ENCODE results near the gene RASA2. TPM values are rescaled to one million over a fixed set of nuclear protein-coding genes. Genes with fewer than 3 reads are reported as not detected.

RASA2 gene
- polyA plus RNA-seq, 1 of the 3 experiments (the other 2 are of a cell fraction), result 2.4 TPM

DNA sequence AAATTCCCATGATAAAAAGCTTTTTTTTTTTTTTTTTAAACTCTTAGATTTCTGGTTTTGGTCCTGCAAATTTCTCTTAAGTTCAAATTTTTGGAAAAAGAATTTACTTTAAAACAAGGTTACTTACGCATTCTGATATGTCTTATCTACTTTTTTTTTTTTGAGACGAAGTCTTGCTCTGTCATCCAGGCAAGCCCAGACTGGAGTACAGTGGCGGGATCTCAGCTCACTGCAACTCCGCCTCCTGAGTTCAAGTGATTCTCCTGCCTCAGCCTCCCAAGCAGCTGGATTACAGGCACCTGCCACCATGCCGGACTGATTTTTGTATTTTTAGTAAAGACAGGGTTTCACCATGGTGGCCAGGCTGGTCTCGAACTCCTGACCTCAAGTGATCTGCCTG is 83.2 kb downstream of the RASA2 start:
- Histone ChIP-seq H3K4me1 (ENCODE audit: control insufficient read depth in 1 of 2, insufficient read depth in 2 of 2, low read depth in 1 of 2, low read length in 1 of 2) (no peaks in the 10 kb centered on the region), H3K4me3 (ENCODE audit: low read depth in 2 of 2, low read length in 1 of 2) (no peak overlapping the region), H3K27me3 (ENCODE audit: insufficient read depth) (no peaks in the 10 kb centered on the region), H3K9me3 (no peaks in the 10 kb centered on the region), H3K4me2 (no peak overlapping the region), H4K20me1 (ENCODE audit: insufficient read depth) (no peaks in the 10 kb centered on the region), H3K79me2 (ENCODE audit: insufficient read depth) (peaks cover 3% of the 10 kb centered on the region; the same call in 1 of the 2 replicates), H2AFZ (ENCODE audit: low read depth) (no peak overlapping the region), H3F3A (replicated peaks; ENCODE audit: insufficient read depth) (peaks cover 15% of the 10 kb centered on the region), H3K36me3 (replicated peaks in 1 of 2; ENCODE audit: control insufficient read depth in 1 of 2, insufficient read depth in 2 of 2, low read length in 1 of 2) (peaks cover 37 to 57% of the 10 kb centered on the region in 2 experiments), H3K9me2 (no peaks in the 10 kb centered on the region), H3K9ac (no peak overlapping the region), H3K27ac (ENCODE audit: low read depth in 2 of 2, low read length in 1 of 2) (no peak overlapping the region)
- ChIA-PET POLR2A (no interaction called here), CTCF (interaction anchor here (1.0 to 3.6 kb wide), 7 partner anchors 9 to 343 kb away, joined by 4 to 19 read pairs (median 4); no protein-coding TSS in a partner anchor)
- 96% methylated on average over 6 of the region's 6 CpGs for WGBS (ENCODE audit: low lambda C conversion rate)
- no peak for DNase-seq
- no peak for TF ChIP-seq TCF12 (IDR thresholded peaks at IDR 0.05)
- no peak for TF ChIP-seq POLR2AphosphoS5 (IDR thresholded peaks at IDR 0.05; ENCODE audit: low read depth, low read length)
- TF ChIP-seq EP300 (IDR thresholded peaks at IDR 0.05; ENCODE audit: borderline replicate concordance in 1 of 2, low read depth in 1 of 2, low read length in 1 of 2), result no peak
- TF ChIP-seq, protein P1, sequence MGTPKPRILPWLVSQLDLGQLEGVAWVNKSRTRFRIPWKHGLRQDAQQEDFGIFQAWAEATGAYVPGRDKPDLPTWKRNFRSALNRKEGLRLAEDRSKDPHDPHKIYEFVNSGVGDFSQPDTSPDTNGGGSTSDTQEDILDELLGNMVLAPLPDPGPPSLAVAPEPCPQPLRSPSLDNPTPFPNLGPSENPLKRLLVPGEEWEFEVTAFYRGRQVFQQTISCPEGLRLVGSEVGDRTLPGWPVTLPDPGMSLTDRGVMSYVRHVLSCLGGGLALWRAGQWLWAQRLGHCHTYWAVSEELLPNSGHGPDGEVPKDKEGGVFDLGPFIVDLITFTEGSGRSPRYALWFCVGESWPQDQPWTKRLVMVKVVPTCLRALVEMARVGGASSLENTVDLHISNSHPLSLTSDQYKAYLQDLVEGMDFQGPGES (IDR thresholded peaks at IDR 0.05; ENCODE audit: low read depth, low read length), result no peak
- TF ChIP-seq, protein P2, sequence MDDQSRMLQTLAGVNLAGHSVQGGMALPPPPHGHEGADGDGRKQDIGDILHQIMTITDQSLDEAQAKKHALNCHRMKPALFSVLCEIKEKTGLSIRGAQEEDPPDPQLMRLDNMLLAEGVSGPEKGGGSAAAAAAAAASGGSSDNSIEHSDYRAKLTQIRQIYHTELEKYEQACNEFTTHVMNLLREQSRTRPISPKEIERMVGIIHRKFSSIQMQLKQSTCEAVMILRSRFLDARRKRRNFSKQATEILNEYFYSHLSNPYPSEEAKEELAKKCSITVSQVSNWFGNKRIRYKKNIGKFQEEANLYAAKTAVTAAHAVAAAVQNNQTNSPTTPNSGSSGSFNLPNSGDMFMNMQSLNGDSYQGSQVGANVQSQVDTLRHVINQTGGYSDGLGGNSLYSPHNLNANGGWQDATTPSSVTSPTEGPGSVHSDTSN (IDR thresholded peaks at IDR 0.05), result no peak
- TF ChIP-seq ELF1 (IDR thresholded peaks at IDR 0.05), result no peak
- TF ChIP-seq GATA2 (CRISPR knock-in tag; IDR thresholded peaks at IDR 0.05), result no peak
- TF ChIP-seq, protein P3, sequence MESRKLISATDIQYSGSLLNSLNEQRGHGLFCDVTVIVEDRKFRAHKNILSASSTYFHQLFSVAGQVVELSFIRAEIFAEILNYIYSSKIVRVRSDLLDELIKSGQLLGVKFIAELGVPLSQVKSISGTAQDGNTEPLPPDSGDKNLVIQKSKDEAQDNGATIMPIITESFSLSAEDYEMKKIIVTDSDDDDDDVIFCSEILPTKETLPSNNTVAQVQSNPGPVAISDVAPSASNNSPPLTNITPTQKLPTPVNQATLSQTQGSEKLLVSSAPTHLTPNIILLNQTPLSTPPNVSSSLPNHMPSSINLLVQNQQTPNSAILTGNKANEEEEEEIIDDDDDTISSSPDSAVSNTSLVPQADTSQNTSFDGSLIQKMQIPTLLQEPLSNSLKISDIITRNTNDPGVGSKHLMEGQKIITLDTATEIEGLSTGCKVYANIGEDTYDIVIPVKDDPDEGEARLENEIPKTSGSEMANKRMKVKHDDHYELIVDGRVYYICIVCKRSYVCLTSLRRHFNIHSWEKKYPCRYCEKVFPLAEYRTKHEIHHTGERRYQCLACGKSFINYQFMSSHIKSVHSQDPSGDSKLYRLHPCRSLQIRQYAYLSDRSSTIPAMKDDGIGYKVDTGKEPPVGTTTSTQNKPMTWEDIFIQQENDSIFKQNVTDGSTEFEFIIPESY (IDR thresholded peaks at IDR 0.05; ENCODE audit: borderline replicate concordance, low read depth), result no peak
- TF ChIP-seq YY1 (IDR thresholded peaks at IDR 0.05; ENCODE audit: low read depth), result no peak
- no peak for TF ChIP-seq EZH2phosphoT487 (IDR thresholded peaks at IDR 0.05; ENCODE audit: borderline replicate concordance, low read depth)
- TF ChIP-seq TAF1 (IDR thresholded peaks at IDR 0.05; ENCODE audit: borderline replicate concordance, low read depth, low read length), result no peak
- no peak for TF ChIP-seq TEAD4 (IDR thresholded peaks at IDR 0.05; ENCODE audit: borderline replicate concordance, insufficient read depth)
- no peak for TF ChIP-seq RFX5 (IDR thresholded peaks at IDR 0.05; ENCODE audit: low read length)
- TF ChIP-seq, protein P4, sequence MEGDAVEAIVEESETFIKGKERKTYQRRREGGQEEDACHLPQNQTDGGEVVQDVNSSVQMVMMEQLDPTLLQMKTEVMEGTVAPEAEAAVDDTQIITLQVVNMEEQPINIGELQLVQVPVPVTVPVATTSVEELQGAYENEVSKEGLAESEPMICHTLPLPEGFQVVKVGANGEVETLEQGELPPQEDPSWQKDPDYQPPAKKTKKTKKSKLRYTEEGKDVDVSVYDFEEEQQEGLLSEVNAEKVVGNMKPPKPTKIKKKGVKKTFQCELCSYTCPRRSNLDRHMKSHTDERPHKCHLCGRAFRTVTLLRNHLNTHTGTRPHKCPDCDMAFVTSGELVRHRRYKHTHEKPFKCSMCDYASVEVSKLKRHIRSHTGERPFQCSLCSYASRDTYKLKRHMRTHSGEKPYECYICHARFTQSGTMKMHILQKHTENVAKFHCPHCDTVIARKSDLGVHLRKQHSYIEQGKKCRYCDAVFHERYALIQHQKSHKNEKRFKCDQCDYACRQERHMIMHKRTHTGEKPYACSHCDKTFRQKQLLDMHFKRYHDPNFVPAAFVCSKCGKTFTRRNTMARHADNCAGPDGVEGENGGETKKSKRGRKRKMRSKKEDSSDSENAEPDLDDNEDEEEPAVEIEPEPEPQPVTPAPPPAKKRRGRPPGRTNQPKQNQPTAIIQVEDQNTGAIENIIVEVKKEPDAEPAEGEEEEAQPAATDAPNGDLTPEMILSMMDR (IDR thresholded peaks at IDR 0.05), result no peak
- TF ChIP-seq SIN3A (IDR thresholded peaks at IDR 0.05; ENCODE audit: borderline replicate concordance, low read depth, low read length), result no peak
- TF ChIP-seq, protein P5, sequence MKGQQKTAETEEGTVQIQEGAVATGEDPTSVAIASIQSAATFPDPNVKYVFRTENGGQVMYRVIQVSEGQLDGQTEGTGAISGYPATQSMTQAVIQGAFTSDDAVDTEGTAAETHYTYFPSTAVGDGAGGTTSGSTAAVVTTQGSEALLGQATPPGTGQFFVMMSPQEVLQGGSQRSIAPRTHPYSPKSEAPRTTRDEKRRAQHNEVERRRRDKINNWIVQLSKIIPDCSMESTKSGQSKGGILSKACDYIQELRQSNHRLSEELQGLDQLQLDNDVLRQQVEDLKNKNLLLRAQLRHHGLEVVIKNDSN (IDR thresholded peaks at IDR 0.05; ENCODE audit: borderline replicate concordance, low read depth), result no peak
